Activated CD4-positive, alpha-beta T cell treated with anti-CD3 and anti-CD28 coated beads, Interleukin-2, amount 10 ng/mL, durations not matched to agents 24 days and 14 days (primary cell): ENCODE measurements around the gene CAPN7. TPM values are rescaled to one million over a fixed set of nuclear protein-coding genes. Genes with fewer than 3 reads are reported as not detected.
A peak's percentile ranks its signal among the peaks of the same experiment; 100 is the strongest.

Experiments used
- DNase-seq: peaks from one replicate; pipeline ENCODE4 v3.0.0; 2022
- H3K27ac Mint-ChIP-seq: one replicate; pipeline ENCODE4 v1.8.0; 2022; ENCODE audit warnings: mild to moderate bottlenecking, mixed read lengths
- H3K27me3 Mint-ChIP-seq: one replicate; pipeline ENCODE4 v1.8.0; 2022; ENCODE audit warnings: mixed read lengths
- H3K36me3 Mint-ChIP-seq: one replicate; pipeline ENCODE4 v1.8.0; 2022; ENCODE audit warnings: low read depth, mild to moderate bottlenecking, mixed read lengths
- H3K4me1 Mint-ChIP-seq: one replicate; pipeline ENCODE4 v1.8.0; 2021; ENCODE audit warnings: mixed read lengths
- H3K4me3 Mint-ChIP-seq: one replicate; pipeline ENCODE4 v1.8.0; 2022; ENCODE audit warnings: mild to moderate bottlenecking, moderate library complexity, mixed read lengths
- H3K9me3 Mint-ChIP-seq: one replicate; pipeline ENCODE4 v1.8.0; 2021; ENCODE audit warnings: mixed read lengths
- intact Hi-C: fragments of 100-400 bp; cut with micrococcal nuclease; formaldehyde crosslinking; loops from one replicate; pipeline ENCODE4 v1.15.1; 2023
- total RNA-seq: library from RNA; stranded (reverse); gene quantifications from 2 replicates; pipeline ENCODE4 v1.2.3, GENCODE V29; 2022

CAPN7 gene
- total RNA-seq, 1 donor from 2014 or later: 25.4 TPM

GRCh38 chr3:15279671-15280402 is 73.8 kb downstream of the CAPN7 start:
- peaks cover 39% of the 10 kb centered on the region for H3K4me1 Mint-ChIP-seq
- no peaks in the 10 kb centered on the region for H3K9me3 Mint-ChIP-seq
- H3K27ac Mint-ChIP-seq: no peak overlapping the region
- H3K4me3 Mint-ChIP-seq: no peak overlapping the region
- intact Hi-C loops: no loop called here
- no peaks in the 10 kb centered on the region for H3K27me3 Mint-ChIP-seq
- H3K36me3 Mint-ChIP-seq: peaks cover 12% of the 10 kb centered on the region
- DNase-seq: no peak

GRCh38 chr3:15280853-15281532 is 74.9 kb downstream of the CAPN7 start:
- intact Hi-C loops: no loop called here
- H3K27ac Mint-ChIP-seq: no peak overlapping the region
- peaks cover 31% of the 10 kb centered on the region for H3K4me1 Mint-ChIP-seq

GRCh38 chr3:15281817-15282216 is 75.8 kb downstream of the CAPN7 start:
- Mint-ChIP-seq H3K27me3 (no peaks in the 10 kb centered on the region), H3K9me3 (no peaks in the 10 kb centered on the region), H3K4me1 (peaks cover 25% of the 10 kb centered on the region), H3K36me3 (peaks cover 14% of the 10 kb centered on the region), H3K27ac (no peak overlapping the region), H3K4me3 (no peak overlapping the region)
- DNase-seq: no peak
- intact Hi-C loops: no loop called here

More at GRCh38 chr3:15280853-15281532, 74.9 kb downstream of the CAPN7 start:
- H3K27me3 Mint-ChIP-seq: no peaks in the 10 kb centered on the region
- H3K36me3 Mint-ChIP-seq: peaks cover 18% of the 10 kb centered on the region
- H3K4me3 Mint-ChIP-seq: no peak overlapping the region
- H3K9me3 Mint-ChIP-seq: no peaks in the 10 kb centered on the region
- DNase-seq: no peak

GRCh38 chr3:15283702-15284101 is 77.7 kb downstream of the CAPN7 start:
- intact Hi-C loops: no loop called here
- no peak overlapping the region for H3K27ac Mint-ChIP-seq
- DNase-seq: no peak
- peaks cover 16% of the 10 kb centered on the region for H3K36me3 Mint-ChIP-seq
- H3K4me3 Mint-ChIP-seq: no peak overlapping the region
- no peaks in the 10 kb centered on the region for H3K9me3 Mint-ChIP-seq
- peaks cover 28% of the 10 kb centered on the region for H3K4me1 Mint-ChIP-seq
- no peaks in the 10 kb centered on the region for H3K27me3 Mint-ChIP-seq

GRCh38 chr3:15284121-15284889 is 78.3 kb downstream of the CAPN7 start:
- H3K36me3 Mint-ChIP-seq: peaks cover 22% of the 10 kb centered on the region
- intact Hi-C loops: no loop called here
- no peak overlapping the region for H3K27ac Mint-ChIP-seq
- DNase-seq: no peak
- H3K27me3 Mint-ChIP-seq: no peaks in the 10 kb centered on the region
- no peaks in the 10 kb centered on the region for H3K9me3 Mint-ChIP-seq
- H3K4me3 Mint-ChIP-seq: no peak overlapping the region
- H3K4me1 Mint-ChIP-seq: peaks cover 32% of the 10 kb centered on the region

- intact Hi-C loops: no loop called here
- Mint-ChIP-seq H3K36me3 (peaks cover 21% of the 10 kb centered on the region), H3K4me1 (peaks cover 35% of the 10 kb centered on the region)
These were observed 80.0 kb downstream of the CAPN7 start for GRCh38 chr3:15286022-15286421.

GRCh38 chr3:15287565-15288330 is 81.7 kb downstream of the CAPN7 start:
- H3K4me1 Mint-ChIP-seq: peaks cover 45% of the 10 kb centered on the region
- H3K9me3 Mint-ChIP-seq: no peaks in the 10 kb centered on the region
- no peak for DNase-seq
- H3K36me3 Mint-ChIP-seq: peaks cover 21% of the 10 kb centered on the region
- no peaks in the 10 kb centered on the region for H3K27me3 Mint-ChIP-seq
- H3K4me3 Mint-ChIP-seq: no peak overlapping the region
- intact Hi-C loops: no loop called here
- H3K27ac Mint-ChIP-seq: no peak overlapping the region

More at GRCh38 chr3:15286022-15286421, 80.0 kb downstream of the CAPN7 start:
- H3K4me3 Mint-ChIP-seq: no peak overlapping the region
- no peaks in the 10 kb centered on the region for H3K9me3 Mint-ChIP-seq
- H3K27ac Mint-ChIP-seq: no peak overlapping the region
- no peaks in the 10 kb centered on the region for H3K27me3 Mint-ChIP-seq
- DNase-seq: no peak

- intact Hi-C loops: no loop called here
- peaks cover 49% of the 10 kb centered on the region for H3K4me1 Mint-ChIP-seq
- H3K9me3 Mint-ChIP-seq: no peaks in the 10 kb centered on the region
- H3K36me3 Mint-ChIP-seq: peaks cover 19% of the 10 kb centered on the region
- no peak overlapping the region for H3K4me3 Mint-ChIP-seq
- peak overlapping the region; percentile 61 for H3K27ac Mint-ChIP-seq
- no peaks in the 10 kb centered on the region for H3K27me3 Mint-ChIP-seq
- no peak for DNase-seq
These were observed 82.4 kb downstream of the CAPN7 start for GRCh38 chr3:15288331-15289035.

GRCh38 chr3:15289661-15290060 is 83.6 kb downstream of the CAPN7 start:
- Mint-ChIP-seq H3K9me3 (no peaks in the 10 kb centered on the region), H3K4me1 (peaks cover 48% of the 10 kb centered on the region), H3K27ac (peak overlapping the region; percentile 1), H3K4me3 (peak overlapping the region; percentile 11), H3K36me3 (peaks cover 22% of the 10 kb centered on the region), H3K27me3 (no peaks in the 10 kb centered on the region)
- intact Hi-C loops: no loop called here
- DNase-seq: no peak

- intact Hi-C loops: no loop called here
- peak overlapping the region; percentile 39 for H3K4me3 Mint-ChIP-seq
- H3K36me3 Mint-ChIP-seq: peaks cover 24% of the 10 kb centered on the region
- no peaks in the 10 kb centered on the region for H3K9me3 Mint-ChIP-seq
- peak overlapping the region; percentile 66 for H3K27ac Mint-ChIP-seq
- no peak for DNase-seq
- peaks cover 55% of the 10 kb centered on the region for H3K4me1 Mint-ChIP-seq
- no peaks in the 10 kb centered on the region for H3K27me3 Mint-ChIP-seq
These were observed 84.7 kb downstream of the CAPN7 start for GRCh38 chr3:15290736-15291135.

- Mint-ChIP-seq H3K4me1 (peaks cover 58% of the 10 kb centered on the region), H3K4me3 (peak overlapping the region; percentile 50)
These were observed 85.8 kb downstream of the CAPN7 start for GRCh38 chr3:15291589-15292541.

More at GRCh38 chr3:15291589-15292541, 85.8 kb downstream of the CAPN7 start:
- intact Hi-C loops: loop anchor here (1.0 to 2.0 kb wide), 3 partner anchors 17 to 69 kb away; no protein-coding TSS in a partner anchor
- H3K9me3 Mint-ChIP-seq: no peaks in the 10 kb centered on the region
- H3K36me3 Mint-ChIP-seq: peaks cover 23% of the 10 kb centered on the region
- peak; percentile 92 for DNase-seq
- no peaks in the 10 kb centered on the region for H3K27me3 Mint-ChIP-seq
- H3K27ac Mint-ChIP-seq: peak overlapping the region; percentile 62
